CD4-positive, alpha-beta T cell treated with Interleukin-10 for 1 hour (primary cell): Measurements from ENCODE around the gene CD9.
A peak's percentile ranks its signal among the peaks of the same experiment; 100 is the strongest.
"Not testable (repeated sequence)": the region's sequence is repeated elsewhere in the genome, so short reads cannot be mapped to it uniquely, and the experiment has no call there.

Source experiments
- DNase-seq: peaks from one replicate; pipeline ENCODE4 v3.0.0-alpha.2; 2020

Gene CD9, protein sequence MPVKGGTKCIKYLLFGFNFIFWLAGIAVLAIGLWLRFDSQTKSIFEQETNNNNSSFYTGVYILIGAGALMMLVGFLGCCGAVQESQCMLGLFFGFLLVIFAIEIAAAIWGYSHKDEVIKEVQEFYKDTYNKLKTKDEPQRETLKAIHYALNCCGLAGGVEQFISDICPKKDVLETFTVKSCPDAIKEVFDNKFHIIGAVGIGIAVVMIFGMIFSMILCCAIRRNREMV

GRCh38 chr12:6200256-6201212 lies at the start of gene CD9:
Gene CD9 (plus strand): TSS chr12:6200400. CDS start chr12:6200500, 100 bp downstream.
- DNase-seq, result peak; percentile 19

GRCh38 chr12:6154730-6155459 lies 45.3 kb upstream of the CD9 start:
- no peak for DNase-seq

GRCh38 chr12:6157482-6157881 lies 42.7 kb upstream of the CD9 start:
- DNase-seq, result no peak

- no peak for DNase-seq
Observed at GRCh38 chr12:6158255-6158654, 41.9 kb upstream of the CD9 start.

DNA sequence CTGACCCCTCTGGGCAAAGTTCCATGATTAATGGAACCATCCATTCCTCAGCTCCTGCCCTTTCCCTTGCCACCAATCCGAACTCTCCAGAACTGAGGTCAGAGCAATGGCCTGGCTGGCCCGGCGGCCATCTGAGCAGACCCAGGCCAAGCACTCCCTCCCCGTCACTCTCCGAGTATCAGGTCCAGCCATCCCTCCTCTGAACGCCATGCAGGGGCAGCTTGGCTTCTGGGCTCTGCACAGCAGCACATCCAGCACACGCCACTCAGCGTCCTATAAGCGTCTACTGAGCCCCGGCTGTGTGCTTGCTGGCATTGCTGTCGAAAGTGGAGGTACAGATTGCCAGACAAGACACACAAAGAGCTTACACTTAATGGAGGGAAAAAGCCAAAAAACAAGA lies 41.5 kb upstream of the CD9 start:
- DNase-seq, result no peak

DNA sequence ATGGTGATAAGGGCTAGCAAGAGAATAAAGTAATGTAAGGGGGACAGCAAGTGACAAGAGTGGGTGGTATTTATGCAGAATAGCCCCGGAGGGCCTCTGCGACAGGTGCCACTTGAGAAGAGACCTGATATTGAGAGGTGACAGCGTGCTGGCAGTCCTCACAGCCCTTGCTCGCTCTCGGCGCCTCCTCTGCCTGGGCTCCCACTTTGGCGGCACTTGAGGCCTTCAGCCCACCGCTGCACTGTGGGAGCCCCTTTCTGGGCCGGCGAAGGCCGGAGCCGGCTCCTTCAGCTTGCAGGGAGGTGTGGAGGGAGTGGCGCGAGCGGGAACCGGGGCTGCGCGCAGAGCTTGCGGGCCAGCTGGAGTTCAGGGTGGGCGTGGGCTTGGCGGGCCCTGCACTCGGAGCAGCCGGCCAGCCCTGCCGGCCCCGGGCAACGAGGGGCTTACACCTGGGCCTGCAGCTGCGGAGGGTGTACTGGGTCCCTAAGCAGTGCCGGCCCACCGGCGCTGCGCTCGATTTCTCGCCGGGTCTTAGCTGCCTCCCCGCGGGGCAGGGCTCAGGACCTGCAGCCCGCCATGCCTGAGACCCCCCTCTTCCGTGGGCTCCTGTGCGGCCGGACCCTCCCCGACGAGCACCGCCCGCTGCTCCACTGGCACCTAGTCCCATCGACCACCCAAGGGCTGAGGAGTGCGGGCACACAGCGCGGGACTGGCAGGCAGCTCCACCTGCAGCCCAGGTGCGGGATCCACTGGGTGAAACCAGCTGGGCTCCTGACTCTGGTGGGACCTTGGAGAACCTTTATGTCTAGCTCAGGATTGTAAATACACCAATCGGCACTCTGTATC lies 40.8 kb upstream of the CD9 start:
- DNase-seq, result not testable (repeated sequence)

DNA sequence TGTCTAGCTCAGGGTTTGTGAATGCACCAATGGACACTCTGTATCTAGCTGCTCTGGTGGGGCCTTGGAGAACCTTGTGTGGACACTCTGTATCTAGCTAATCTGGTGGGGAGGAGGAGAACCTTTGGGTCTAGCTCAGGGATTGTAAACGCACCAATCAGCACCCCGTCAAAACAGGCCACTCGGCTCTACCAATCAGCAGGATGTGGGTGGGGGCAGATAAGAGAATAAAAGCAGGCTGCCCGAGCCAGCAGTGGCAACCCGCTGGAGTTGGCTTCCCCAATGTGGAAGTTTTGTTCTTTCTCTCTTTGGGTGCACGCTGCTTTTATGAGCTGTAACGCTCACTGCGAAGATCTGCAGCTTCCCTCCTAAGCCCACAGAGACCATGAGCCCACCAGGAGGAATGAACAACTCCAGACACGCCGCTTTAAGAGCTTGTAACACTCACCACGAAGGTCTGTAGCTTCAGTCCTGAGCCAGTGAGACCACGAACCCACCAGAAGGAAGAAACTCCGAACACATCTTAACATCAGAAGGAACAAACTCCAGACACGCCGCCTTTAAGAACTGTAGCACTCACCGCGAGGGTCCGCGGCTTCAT lies 40.1 kb upstream of the CD9 start:
- not testable (repeated sequence) for DNase-seq

DNA sequence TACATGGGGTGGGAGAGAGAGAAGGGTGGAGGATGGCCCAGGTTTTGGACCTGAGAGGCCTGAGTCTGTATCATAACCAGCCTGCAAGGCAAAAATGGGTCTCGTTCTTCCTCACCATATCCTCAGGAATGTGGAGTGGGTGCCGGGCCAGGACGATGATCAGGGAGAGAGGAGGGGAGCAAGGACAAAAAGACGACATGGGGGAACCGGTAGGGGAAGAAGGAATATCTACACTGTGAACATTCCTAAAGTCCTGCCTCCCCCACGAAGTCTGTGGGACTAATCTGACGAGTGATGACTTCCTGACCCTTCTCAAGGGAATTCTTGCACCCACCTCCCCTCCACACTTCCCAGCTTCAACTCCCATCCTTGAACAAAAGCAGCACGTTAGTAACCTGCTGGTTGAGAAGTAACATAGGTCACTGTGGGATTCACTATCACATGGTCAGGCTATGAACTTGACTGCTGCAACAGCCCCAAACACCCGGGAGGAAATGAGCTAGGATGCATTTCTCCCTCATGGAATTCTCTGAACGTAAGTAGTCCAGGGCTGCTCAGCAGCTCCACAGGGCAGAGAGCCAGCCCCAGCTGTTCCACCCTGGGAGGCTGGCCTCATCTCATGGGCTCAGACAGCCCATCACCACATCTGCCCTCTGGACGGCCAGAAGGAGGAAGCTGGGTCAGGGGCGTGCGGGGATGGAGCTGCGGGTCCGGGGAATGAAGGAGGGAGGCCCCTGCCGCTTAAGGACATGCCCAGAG lies 38.9 kb upstream of the CD9 start:
- no peak for DNase-seq

DNA sequence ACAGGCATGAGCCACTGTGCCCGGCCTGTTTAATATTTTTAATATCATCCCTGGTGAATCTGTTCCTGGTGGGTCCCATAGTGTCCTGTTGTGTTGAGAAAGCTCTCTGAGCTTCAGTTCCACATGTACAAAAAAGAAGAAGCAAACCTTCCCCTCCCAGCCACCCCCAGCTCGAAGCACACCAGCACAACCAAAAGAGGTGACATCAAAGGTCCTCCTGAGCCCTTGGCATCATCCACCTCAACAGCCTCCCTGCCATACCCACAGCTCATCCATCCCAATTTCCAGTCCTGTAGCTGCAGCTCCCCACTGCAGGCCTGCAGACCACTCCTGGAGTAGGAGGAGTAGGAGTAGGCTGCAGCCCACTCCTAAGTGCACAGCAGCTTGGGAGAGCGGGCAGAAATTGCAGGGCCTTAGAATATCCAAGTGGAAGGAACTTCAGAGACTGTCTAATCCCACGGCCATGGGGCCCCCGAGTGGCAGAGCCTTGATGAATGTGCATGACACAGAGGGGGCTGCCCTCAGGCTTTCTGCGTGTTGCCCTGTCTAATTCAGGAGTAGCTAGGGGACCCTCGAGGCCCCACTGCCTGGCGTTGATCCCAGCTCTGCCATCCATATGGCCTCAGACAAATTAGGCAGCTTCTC lies 36.7 kb upstream of the CD9 start:
- no peak for DNase-seq

DNA sequence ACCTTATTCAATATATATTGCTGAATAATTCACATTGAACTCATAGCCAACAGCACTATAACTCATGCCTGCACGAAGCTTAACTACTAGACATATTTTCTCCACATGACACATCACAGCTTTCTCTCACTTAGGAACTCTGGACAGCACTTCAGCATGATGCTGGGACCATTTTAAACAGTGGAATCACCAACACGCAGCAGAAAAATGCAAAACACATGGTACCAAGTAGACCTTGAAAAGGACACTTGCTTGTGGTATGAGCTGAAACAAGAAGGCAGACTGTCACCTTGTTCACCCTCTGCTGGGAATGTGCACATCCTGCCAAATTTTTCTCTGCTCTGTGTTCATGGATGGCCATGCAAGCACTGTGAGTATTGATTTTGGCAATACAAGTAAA lies 34.8 kb upstream of the CD9 start:
- DNase-seq, result no peak

- no peak for DNase-seq
Observed at GRCh38 chr12:6166808-6167207, 33.4 kb upstream of the CD9 start.

- peak; percentile 36 for DNase-seq
Observed at GRCh38 chr12:6167327-6168280, 32.6 kb upstream of the CD9 start.

DNA sequence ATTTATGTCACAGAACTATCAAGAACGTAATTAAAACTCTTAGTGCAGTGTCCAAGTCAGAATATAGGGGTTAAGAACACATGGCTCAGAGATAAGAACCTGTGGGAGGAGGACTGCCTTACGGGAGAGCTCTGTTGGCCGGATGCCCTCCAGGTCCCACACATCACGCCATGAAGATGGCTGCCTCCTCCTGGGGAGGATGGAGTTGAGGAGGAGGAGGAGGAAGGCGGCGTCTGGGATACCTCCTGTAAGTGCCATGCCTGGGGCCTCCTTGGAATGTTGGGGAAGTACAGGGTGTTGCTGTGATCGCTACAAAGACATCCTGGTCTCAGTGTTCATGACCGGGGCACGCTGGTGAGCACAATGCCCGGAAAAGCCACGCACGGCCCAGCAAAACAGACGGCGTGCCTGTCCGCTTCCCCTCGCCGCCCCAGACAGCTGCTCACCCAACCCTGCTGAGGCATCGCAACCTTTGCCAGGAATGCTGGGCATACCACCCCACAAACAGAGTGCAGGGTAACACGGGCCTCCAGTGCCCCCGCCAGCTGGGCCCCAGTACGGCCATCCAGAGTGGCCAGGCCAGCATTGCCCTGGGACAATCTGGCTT lies 28.7 kb upstream of the CD9 start:
- DNase-seq, result no peak

- DNase-seq, result no peak
Observed at GRCh38 chr12:6172086-6172485, 28.1 kb upstream of the CD9 start.

- DNase-seq, result no peak
Observed at GRCh38 chr12:6172862-6173261, 27.3 kb upstream of the CD9 start.

DNA sequence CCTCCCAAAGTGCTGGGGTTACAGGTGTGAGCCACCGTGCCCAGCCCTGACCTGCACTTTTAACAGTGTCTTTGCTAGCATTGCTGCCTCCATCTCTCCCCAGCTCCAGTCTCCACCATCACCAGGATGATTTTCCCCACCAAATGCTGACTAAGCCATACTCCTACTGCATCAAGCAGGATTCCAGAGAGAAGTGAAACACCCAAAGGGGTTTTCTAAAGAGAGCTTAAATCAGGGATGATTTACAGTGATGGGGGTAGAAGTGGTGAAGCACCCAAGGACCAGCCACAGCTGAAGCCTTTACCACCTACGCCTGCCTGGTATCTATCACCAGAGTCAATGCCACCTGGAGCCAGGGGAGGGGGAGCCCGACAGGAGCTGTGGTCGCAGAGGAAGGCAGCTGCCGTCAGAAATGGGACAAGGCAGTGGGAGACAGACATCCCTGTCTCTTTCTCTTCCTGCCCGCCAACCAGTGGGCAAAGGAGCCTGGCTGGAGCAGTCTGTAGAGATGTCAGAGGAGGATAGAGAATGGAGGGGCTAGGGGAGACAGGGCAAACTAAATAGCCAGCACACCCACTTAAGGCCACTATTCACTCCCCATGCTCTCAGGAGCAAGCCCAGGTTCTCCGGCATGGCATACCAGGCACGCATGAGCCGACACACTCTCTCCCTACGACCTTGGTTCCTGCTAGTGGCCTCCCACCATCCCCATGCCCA lies 22.4 kb upstream of the CD9 start:
- no peak for DNase-seq

DNA sequence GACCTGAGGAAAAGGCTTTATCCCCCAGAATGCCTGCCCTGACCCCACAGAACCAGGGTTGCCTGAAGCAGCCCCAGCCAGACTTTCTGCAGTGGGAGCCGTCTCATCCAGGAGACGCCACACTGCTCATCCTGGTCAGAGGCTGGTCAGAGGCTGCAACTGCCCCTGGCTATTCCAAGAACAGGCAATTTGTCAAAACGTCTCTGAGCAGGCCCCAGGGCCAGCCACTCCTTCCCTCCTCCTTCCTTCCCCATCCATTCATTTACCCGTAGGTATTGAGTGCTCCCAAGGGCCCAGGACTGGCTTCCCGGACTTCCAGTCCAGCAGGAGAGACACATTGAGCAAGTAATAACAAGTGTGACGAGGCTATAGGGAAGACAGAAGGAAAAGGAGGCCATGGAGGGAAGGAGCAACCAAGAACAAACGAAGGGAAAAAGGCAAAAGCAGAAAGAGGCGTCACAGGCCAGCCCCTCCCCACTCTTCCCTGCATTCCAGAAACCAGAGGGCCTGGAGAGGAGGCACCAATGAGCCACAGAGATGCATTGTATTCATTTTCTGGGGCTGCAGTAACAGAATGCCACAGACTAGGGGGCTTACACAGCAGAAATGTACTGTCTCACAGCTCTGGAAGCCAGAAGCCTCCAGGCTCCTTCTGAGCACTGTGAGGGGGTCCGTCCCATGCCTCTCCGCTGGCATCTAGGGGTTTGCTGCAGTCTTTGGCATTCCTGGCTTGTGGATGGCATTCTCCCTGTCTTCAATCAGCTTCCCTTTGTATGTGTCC lies 21.0 kb upstream of the CD9 start:
- no peak for DNase-seq
